Heart left ventricle (tissue), 16 donors: ENCODE measurements around the gene EFCAB10. TPM values are rescaled to one million over a fixed set of nuclear protein-coding genes. Genes with fewer than 3 reads are reported as not detected.
"Not testable (repeated sequence)": the region's sequence is repeated elsewhere in the genome, so short reads cannot be mapped to it uniquely, and the experiment has no call there.

Source experiments
- ATAC-seq, 4 donors: fragments of 200-7000 bp; cut with Tn5 transposase; one replicate each; pipeline ENCODE4 v1.9.1; 2020 to 2022; ENCODE audit warnings: moderate library complexity in 4 of 4, mild to moderate bottlenecking in 3 of 4, moderate number of reproducible peaks in 1 of 4
- DNase-seq, 5 donors: peaks; one replicate each; pipeline ENCODE4 v3.0.0-alpha.2; 2020
- H3K27ac ChIP-seq, 12 donors: fragments of 200-600 bp; sonication (generic) in 4 of 12; one replicate each; pipeline versions ENCODE4 v1.5.0 to v1.8.0; 2016 to 2022; ENCODE audit warnings: mild to moderate bottlenecking in 2 of 12
- H3K27me3 ChIP-seq, 9 donors: fragments of 200-600 bp; sonication (generic) in 2 of 9; one replicate each; pipeline versions ENCODE4 v1.5.1 to v1.8.0; 2016 to 2022; ENCODE audit warnings: mild to moderate bottlenecking in 3 of 9
- H3K36me3 ChIP-seq, 9 donors: fragments of 200-600 bp; sonication (generic) in 2 of 9; one replicate each; pipeline versions ENCODE4 v1.5.0 to v1.8.0; 2018 to 2022; ENCODE audit warnings: mild to moderate bottlenecking in 2 of 9
- H3K4me1 ChIP-seq, 12 donors: fragments of 200-600 bp; sonication (generic) in 4 of 12; one replicate each; pipeline versions ENCODE4 v1.5.0 to v1.8.0; 2016 to 2022; ENCODE audit warnings: mild to moderate bottlenecking in 3 of 12
- H3K4me3 ChIP-seq, 12 donors: fragments of 200-600 bp; sonication (generic) in 4 of 12; one replicate each; pipeline versions ENCODE4 v1.5.0 to v1.8.0; 2017 to 2022; ENCODE audit warnings: mild to moderate bottlenecking in 9 of 12, moderate library complexity in 4 of 12
- H3K9me3 ChIP-seq, 12 donors: fragments of 200-600 bp; sonication (generic) in 4 of 12; one replicate each; pipeline versions ENCODE4 v1.5.0 to v1.8.0; 2016 to 2022; ENCODE audit warnings: mild to moderate bottlenecking in 1 of 12
- POLR2A ChIP-seq, 2 donors: fragments of 450-650 bp; IDR thresholded peaks; one replicate each; pipeline ENCODE4 v1.6.1; 2017; ENCODE audit warnings: antibody characterized with exemption in 2 of 2, mild to moderate bottlenecking in 2 of 2, moderate library complexity in 2 of 2
- WGBS, 4 donors: extraction: QIAGEN DNeasy Blood & Tissue Kit in 2 of 4; methylation state at CpG; one replicate each; pipeline versions ENCODE4 v1.1.5 to v1.1.7; 2013 to 2018; 5-methylcytosine and 5-hydroxymethylcytosine counted together
- intact Hi-C, 10 donors: fragments of 100-400 bp; cut with DNase I; formaldehyde crosslinking; loops; one replicate each; pipeline versions ENCODE4 v1.11.1 to v1.14.2; 2022
- polyA plus RNA-seq, 2 donors: library from polyadenylated mRNA; stranded (reverse); fragments of 200-250 nt; gene quantifications; one replicate each; pipeline ENCODE4 v1.2.3, GENCODE V29; 2013
- total RNA-seq, 9 donors: library from RNA; depleted of rRNA in 2 of 9; stranded (reverse); fragments of >200 nt in 2 of 9; fragmentation: NEBNext Ultra II Directional in 3 of 9; extraction: Animal tissue kit (Norgen Biotek cat#: 25700) in 3 of 9; gene quantifications; one replicate each; pipeline versions ENCODE4 v1.1.0 to v1.2.4, GENCODE V29; 2016 to 2023
- TF ChIP-seq, protein P1 (sequence below), 12 donors: fragments of 200-600 bp; sonication (generic) in 4 of 12; IDR thresholded peaks; one replicate each; pipeline versions ENCODE4 v1.5.0 to v1.8.0; 2018 to 2022; ENCODE audit warnings: antibody characterized with exemption in 12 of 12, mild to moderate bottlenecking in 5 of 12
- donor health status: ischemic (EF 13 %, LVEDD 7.1; RV severe dilation, severe dysfunction).
- donor health status: healthy with polysubstance abuse.
- donor health status: DM: no; HTN: yes; CAD: no.
- donor health status: DM: no; HTN: no; CAD: no.
- donor health status: ischemic (EF 25% LVEDD 6.9; RV normal size, moderate dysfunction).
- donor health status: ischemic (EF 25% LVEDD 5.7; RV mildly dilated, moderate dysfunction).
- donor health status: healthy.
- donor health status: DM: yes; HTN: yes; CAD: no.
- donor health status: ischemic (EF 35%, LVEDD 5.7; RV mildly dilated, moderate dysfunction).
- donor health status: nonischemic (EF 11% LVEDD 7.7; RV severe dilation, severe dysfunction).
- donor health status: DM: yes; HTN: yes; CAD: no.
- donor health status: PGD.
- donor health status: ischemic (EF 29% LVEDD 5.4; RV normal size, mild dysfunction).
- donor health status: nonischemic (EF 23%, LVEDD 6.1; RV moderate dilation, normal function).

EFCAB10 gene
- total and polyA plus RNA-seq, 11 donors = not detected

DNA sequence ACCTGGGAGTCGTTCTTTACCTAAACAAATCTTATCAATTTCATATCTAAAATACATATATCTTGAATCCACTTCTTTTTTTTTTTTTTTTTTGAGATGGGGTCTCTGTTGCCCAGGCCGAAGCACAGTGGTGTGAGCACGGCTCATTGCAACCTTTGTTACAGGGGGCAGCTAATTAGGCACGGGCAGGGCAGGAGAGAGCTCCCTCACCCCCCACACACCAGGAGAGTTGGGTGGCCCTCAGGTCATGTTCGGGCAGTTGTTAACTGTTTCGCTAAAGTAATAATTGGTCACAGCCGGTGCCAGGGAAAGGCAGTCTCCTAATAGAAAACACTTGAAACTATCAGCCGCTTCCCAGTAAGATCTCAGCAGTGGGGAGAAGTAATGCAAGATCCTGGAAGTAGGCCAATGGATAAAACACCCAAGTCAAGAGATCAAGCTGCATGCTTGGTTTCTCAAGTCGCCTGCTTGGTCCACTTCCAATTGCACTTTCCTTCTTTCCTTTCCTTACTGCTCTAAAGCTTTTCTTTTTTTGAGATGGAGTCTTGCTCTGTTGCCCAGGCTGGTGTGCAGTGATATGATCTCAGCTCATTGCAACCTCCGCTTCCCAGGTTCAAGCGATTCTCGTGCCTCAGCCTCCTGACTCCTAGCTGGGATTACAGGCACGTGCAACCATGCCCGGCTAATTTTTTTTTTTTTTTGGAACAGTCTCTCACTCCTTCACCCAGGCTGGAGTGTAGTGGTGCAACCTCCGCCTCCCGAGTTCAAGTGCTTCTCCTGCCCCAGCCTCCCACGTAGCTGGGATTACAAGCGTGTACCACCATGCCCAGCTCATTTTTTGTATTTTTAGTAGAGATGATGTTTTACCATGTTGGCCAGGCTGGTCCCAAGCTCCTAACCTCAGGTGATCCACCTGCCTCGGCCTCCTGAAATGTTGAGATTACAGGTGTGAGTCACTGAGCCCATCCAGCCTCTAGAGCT lies 21.3 kb upstream of the EFCAB10 start:
- intact Hi-C loops = no loop called here

DNA sequence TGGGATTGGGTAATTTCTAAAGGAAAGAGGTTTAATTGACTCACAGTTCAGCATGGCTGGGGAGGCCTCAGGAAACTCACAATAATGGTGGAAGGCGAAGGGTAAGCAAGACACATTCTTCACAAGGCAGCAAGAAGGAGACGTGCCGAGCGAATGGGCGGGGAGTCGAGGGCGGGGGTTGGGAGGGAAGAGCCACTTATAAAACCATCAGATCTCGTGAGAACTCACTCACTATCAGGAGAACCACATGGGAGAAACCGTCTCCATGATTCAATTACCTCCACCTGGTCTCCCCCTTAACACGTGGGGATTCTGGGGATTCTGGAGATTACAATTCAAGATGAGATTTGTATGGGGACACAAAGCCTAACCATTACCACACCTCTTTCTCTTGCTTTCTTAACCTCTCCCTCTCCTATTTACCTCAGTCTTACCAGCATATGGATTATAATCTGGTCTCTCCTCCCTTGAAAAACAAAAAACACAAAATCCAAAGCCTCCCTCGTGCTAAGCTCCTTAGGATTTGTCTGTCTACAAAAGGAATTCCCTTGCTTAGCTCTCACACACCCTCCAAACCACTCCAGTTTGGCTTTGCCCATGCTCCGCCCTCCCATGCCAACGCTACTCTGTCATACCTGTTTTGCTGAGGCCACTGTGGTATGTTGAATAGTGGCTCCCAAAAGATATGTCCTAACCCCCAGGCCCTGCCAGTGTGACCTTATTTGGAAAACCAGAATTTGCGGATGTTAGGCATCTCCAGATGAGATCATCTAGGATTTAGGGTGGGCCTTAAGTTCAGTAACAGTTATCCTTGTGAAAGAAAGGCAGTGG lies 19.6 kb upstream of the EFCAB10 start:
- Histone ChIP-seq H3K27ac (no peak overlapping the region), H3K27me3 (no peaks in the 10 kb centered on the region), H3K36me3 (no peaks in the 10 kb centered on the region), H3K4me3 (no peak overlapping the region), H3K9me3 (no peaks in the 10 kb centered on the region), H3K4me1 (no peaks in the 10 kb centered on the region)
- ATAC-seq (no peak), DNase-seq (no peak)
- intact Hi-C loops = no loop called here
- 80 to 82% (median 81%) methylated on average over 14 of the region's 14 CpGs for WGBS, 4 donors
- TF ChIP-seq POLR2A (IDR thresholded peaks at IDR 0.05) = no peak
- TF ChIP-seq, protein P1, sequence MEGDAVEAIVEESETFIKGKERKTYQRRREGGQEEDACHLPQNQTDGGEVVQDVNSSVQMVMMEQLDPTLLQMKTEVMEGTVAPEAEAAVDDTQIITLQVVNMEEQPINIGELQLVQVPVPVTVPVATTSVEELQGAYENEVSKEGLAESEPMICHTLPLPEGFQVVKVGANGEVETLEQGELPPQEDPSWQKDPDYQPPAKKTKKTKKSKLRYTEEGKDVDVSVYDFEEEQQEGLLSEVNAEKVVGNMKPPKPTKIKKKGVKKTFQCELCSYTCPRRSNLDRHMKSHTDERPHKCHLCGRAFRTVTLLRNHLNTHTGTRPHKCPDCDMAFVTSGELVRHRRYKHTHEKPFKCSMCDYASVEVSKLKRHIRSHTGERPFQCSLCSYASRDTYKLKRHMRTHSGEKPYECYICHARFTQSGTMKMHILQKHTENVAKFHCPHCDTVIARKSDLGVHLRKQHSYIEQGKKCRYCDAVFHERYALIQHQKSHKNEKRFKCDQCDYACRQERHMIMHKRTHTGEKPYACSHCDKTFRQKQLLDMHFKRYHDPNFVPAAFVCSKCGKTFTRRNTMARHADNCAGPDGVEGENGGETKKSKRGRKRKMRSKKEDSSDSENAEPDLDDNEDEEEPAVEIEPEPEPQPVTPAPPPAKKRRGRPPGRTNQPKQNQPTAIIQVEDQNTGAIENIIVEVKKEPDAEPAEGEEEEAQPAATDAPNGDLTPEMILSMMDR (IDR thresholded peaks at IDR 0.05) = no peak

More for the DNA sequence above, 21.3 kb upstream of the EFCAB10 start:
- Histone ChIP-seq H3K9me3 (no peaks in the 10 kb centered on the region), H3K4me3 (no peak overlapping the region), H3K4me1 (no peaks in the 10 kb centered on the region), H3K36me3 (peaks cover 0 to 5% (median 0%) of the 10 kb centered on the region in 9 donors), H3K27ac (no peak overlapping the region), H3K27me3 (no peaks in the 10 kb centered on the region)
- 77 to 81% (median 79%) methylated on average over 19 of the region's 19 CpGs for whole genome bisulfite sequencing, 4 donors
- TF ChIP-seq, protein P1 (IDR thresholded peaks at IDR 0.05) = no peak
- TF ChIP-seq POLR2A (IDR thresholded peaks at IDR 0.05) = no peak
- ATAC-seq (no peak), DNase-seq (no peak)

DNA sequence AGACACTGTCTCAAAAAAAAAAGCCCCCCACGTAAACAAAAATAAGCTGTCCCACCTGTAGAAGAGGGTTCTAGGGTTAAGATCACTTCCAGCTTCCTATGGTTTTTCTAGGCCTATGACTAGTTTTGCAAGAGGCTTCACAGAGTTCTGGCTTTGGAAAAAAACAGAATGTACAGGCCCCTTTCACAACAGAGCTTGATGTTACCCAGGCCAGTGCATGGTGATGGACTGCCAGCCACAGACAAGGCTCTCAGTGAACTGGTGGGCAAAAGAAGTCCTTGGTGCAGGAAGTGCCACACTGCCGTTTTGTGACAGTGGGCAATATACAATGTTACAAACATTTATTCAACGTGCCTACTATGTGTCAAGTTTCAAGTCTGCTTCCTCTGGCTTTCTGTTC lies 18.3 kb upstream of the EFCAB10 start:
- no peaks in the 10 kb centered on the region for H3K36me3 ChIP-seq
- no peak overlapping the region for H3K4me3 ChIP-seq
- DNase-seq (no peak), ATAC-seq (no peak)
- intact Hi-C loops = no loop called here
- H3K27ac ChIP-seq = no peak overlapping the region
- H3K9me3 ChIP-seq = no peaks in the 10 kb centered on the region
- WGBS, 4 donors = 70 to 84% (median 75%) methylated on average over 3 of the region's 3 CpGs
- H3K27me3 ChIP-seq = no peaks in the 10 kb centered on the region
- no peak for TF ChIP-seq POLR2A (IDR thresholded peaks at IDR 0.05)
- TF ChIP-seq, protein P1 (IDR thresholded peaks at IDR 0.05) = no peak
- H3K4me1 ChIP-seq = no peaks in the 10 kb centered on the region

DNA sequence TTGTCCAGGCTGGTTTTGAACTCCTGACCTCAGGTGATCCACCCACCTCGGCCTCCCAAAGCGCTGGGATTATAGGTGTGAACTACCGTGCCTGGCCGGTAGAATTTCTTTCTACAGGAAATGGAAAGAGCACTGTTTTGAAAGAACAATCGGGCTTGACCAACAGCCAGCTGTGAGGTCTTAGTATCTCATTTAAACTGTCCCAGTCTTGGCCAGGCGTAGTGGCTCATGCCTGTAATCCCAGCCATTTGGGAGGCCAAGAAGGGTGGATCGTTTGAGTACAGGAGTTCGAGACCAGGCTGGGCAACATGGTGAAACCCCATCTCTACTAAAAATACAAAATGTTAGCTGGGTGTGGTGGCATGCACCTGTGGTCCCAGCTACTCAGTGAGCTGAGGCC lies 17.8 kb upstream of the EFCAB10 start:
- H3K27me3 ChIP-seq, H3K4me1 ChIP-seq, H3K9me3 ChIP-seq, H3K4me3 ChIP-seq, H3K27ac ChIP-seq, DNase-seq, H3K36me3 ChIP-seq, ATAC-seq, intact Hi-C loops: not testable (repeated sequence)
- 78 to 90% (median 81%) methylated on average over 8 of the region's 8 CpGs for WGBS, 4 donors
